Fibroblast of the conjunctiva (primary cell): Measurements from ENCODE around the gene CCP110.
A peak's percentile ranks its signal among the peaks of the same experiment; 100 is the strongest.

Experiments used
- DNase-seq: peaks from one replicate; pipeline ENCODE4 v3.0.0-alpha.2; 2010; ENCODE audit warnings: low read depth

Gene CCP110

GRCh38 chr16:19555186-19555937, 31.6 kb downstream of the CCP110 start, which contains the start of gene VPS35L:
Gene VPS35L, plus strand, starts transcription at chr16:19555703. Its CDS starts 27 bp downstream, at chr16:19555730.
- peak; percentile 98 for DNase-seq

GRCh38 chr16:19555938-19556771, 32.4 kb downstream of the CCP110 start:
- peak; percentile 14 for DNase-seq

- peak; percentile 60 for DNase-seq
Observed at GRCh38 chr16:19559242-19559910, 35.6 kb downstream of the CCP110 start.

- DNase-seq = no peak
Observed at GRCh38 chr16:19560078-19560477, 36.3 kb downstream of the CCP110 start.

- no peak for DNase-seq
Observed at GRCh38 chr16:19563377-19563776, 39.6 kb downstream of the CCP110 start.

- DNase-seq = no peak
Observed at GRCh38 chr16:19566362-19566761, 42.6 kb downstream of the CCP110 start.

- no peak for DNase-seq
Observed at GRCh38 chr16:19567560-19567959, 43.8 kb downstream of the CCP110 start.

GRCh38 chr16:19573997-19574396, 50.3 kb downstream of the CCP110 start:
- DNase-seq = no peak

GRCh38 chr16:19574615-19575014, 50.9 kb downstream of the CCP110 start:
- no peak for DNase-seq

- DNase-seq = no peak
Observed at GRCh38 chr16:19578378-19578971, 54.7 kb downstream of the CCP110 start.

GRCh38 chr16:19582050-19582831, 58.5 kb downstream of the CCP110 start:
- DNase-seq = no peak

- DNase-seq = peak; percentile 44
Observed at GRCh38 chr16:19583665-19584300, 60.0 kb downstream of the CCP110 start.

- no peak for DNase-seq
Observed at GRCh38 chr16:19588661-19589060, 64.9 kb downstream of the CCP110 start.

GRCh38 chr16:19589106-19589505, 65.4 kb downstream of the CCP110 start:
- DNase-seq = no peak

- DNase-seq = peak; percentile 83
Observed at GRCh38 chr16:19589771-19590302, 66.1 kb downstream of the CCP110 start.

GRCh38 chr16:19595043-19595767, 71.5 kb downstream of the CCP110 start:
- DNase-seq = no peak

- DNase-seq = no peak
Observed at GRCh38 chr16:19598805-19599510, 75.2 kb downstream of the CCP110 start.

- no peak for DNase-seq
Observed at GRCh38 chr16:19599968-19600716, 76.4 kb downstream of the CCP110 start.
